ENCODE data around the gene TMEM184A. TPM values are rescaled to one million over a fixed set of nuclear protein-coding genes. Genes with fewer than 3 reads are reported as not detected.

Gene TMEM184A
- total and polyA plus RNA-seq, 2 of the 13 experiments (the other 11 are each of a cell fraction or from before 2014, with no cell fraction given) = 9.5 to 20.4 TPM

- TF ChIP-seq CTCF (CRISPR knock-in tag; IDR thresholded peaks at IDR 0.05) = peak; percentile 97
- TF ChIP-seq SKIL (CRISPR knock-in tag; IDR thresholded peaks at IDR 0.05; ENCODE audit: borderline replicate concordance) = peak; percentile 58; the same call in 1 of the 2 replicates
- TF ChIP-seq ZBTB40 (IDR thresholded peaks at IDR 0.05) = no peak
- TF ChIP-seq ZBTB40 (CRISPR knock-in tag; IDR thresholded peaks at IDR 0.05) = no peak
- peak; percentile 82 for TF ChIP-seq GATAD2A (CRISPR knock-in tag; IDR thresholded peaks at IDR 0.05)
- peak; percentile 39; the same call in 1 of the 2 replicates for TF ChIP-seq ZNF652 (CRISPR knock-in tag; IDR thresholded peaks at IDR 0.05; ENCODE audit: borderline replicate concordance, low read depth)
- no peak for TF ChIP-seq ZNF18 (CRISPR knock-in tag; IDR thresholded peaks at IDR 0.05; ENCODE audit: insufficient replicate concordance)
- TF ChIP-seq MXD4 (CRISPR knock-in tag; IDR thresholded peaks at IDR 0.05) = peak; percentile 89
- peak; percentile 66; the same call in 1 of the 2 replicates for TF ChIP-seq KMT2A (CRISPR knock-in tag; IDR thresholded peaks at IDR 0.05)
- TF ChIP-seq ZBTB14 (CRISPR knock-in tag; IDR thresholded peaks at IDR 0.05) = peak; percentile 66
- no peak for TF ChIP-seq TOPORS (CRISPR knock-in tag; IDR thresholded peaks at IDR 0.05)
- no peak for TF ChIP-seq GATA4 (IDR thresholded peaks at IDR 0.05; ENCODE audit: borderline replicate concordance, low read depth)
Observed at GRCh38 chr7:1555813-1556543, at the start of gene TMEM184A (continued).

Data from HepG2 (cell line).